Fibroblast of the aortic adventitia (primary cell): ENCODE data around the gene SLC25A3. TPM values are rescaled to one million over a fixed set of nuclear protein-coding genes. Genes with fewer than 3 reads are reported as not detected.
"Not testable (repeated sequence)": the region's sequence is repeated elsewhere in the genome, so short reads cannot be mapped to it uniquely, and the experiment has no call there.

ENCODE experiments used
- DNase-seq: peaks from one replicate; pipeline ENCODE4 v3.0.0-alpha.2; 2010; ENCODE audit warnings: low read depth
- H3K4me3 ChIP-seq: 2 replicates; pipeline ENCODE4 v1.5.1; 2011; ENCODE audit warnings: low read depth, mild to moderate bottlenecking, control low read depth, low read length, moderate library complexity
- CTCF ChIP-seq: IDR thresholded peaks from 2 replicates; pipeline ENCODE4 v1.5.1; 2011; ENCODE audit warnings: mild to moderate bottlenecking, low read length, control low read depth, inconsistent platforms; ENCODE audit not compliant: insufficient read depth
- total RNA-seq: library from RNA; depleted of rRNA; stranded (reverse); fragments of >200 nt; gene quantifications from 2 replicates; pipeline ENCODE4 v1.2.3, GENCODE V29; 2012; ENCODE audit warnings: low replicate concordance

SLC25A3 gene
- total RNA-seq, 1 donor = 760 TPM

GRCh38 chr12:98561846-98562245, 31.6 kb upstream of the SLC25A3 start:
- H3K4me3 ChIP-seq = no peak overlapping the region
- no peak for TF ChIP-seq CTCF
- DNase-seq = no peak

GRCh38 chr12:98572010-98572409, 21.5 kb upstream of the SLC25A3 start:
- H3K4me3 ChIP-seq = no peak overlapping the region
- peak; percentile 42 for TF ChIP-seq CTCF
- DNase-seq = no peak

- no peak overlapping the region for H3K4me3 ChIP-seq
- TF ChIP-seq CTCF = no peak
- DNase-seq = no peak
Measured at GRCh38 chr12:98574110-98574509, 19.4 kb upstream of the SLC25A3 start.

- TF ChIP-seq CTCF = no peak
- H3K4me3 ChIP-seq = no peak overlapping the region
- DNase-seq = no peak
Measured at GRCh38 chr12:98575013-98575412, 18.5 kb upstream of the SLC25A3 start.

- not testable (repeated sequence) for DNase-seq, H3K4me3 ChIP-seq
Measured at GRCh38 chr12:98576795-98577194, 16.7 kb upstream of the SLC25A3 start.

GRCh38 chr12:98578392-98578791, 15.1 kb upstream of the SLC25A3 start:
- TF ChIP-seq CTCF = no peak
- DNase-seq = no peak

GRCh38 chr12:98578821-98579220, 14.7 kb upstream of the SLC25A3 start:
- H3K4me3 ChIP-seq = no peak overlapping the region
- DNase-seq = no peak
- TF ChIP-seq CTCF = no peak

More at GRCh38 chr12:98578392-98578791, 15.1 kb upstream of the SLC25A3 start:
- H3K4me3 ChIP-seq = no peak overlapping the region
